Smooth muscle cell (in vitro differentiated cells): Measurements from ENCODE around the gene TNNC2. TPM values are rescaled to one million over a fixed set of nuclear protein-coding genes. Genes with fewer than 3 reads are reported as not detected.

Experiments
- DNase-seq: peaks from one replicate; lab custom pipeline; 2025; ENCODE audit not compliant: unreplicated experiment; lab: John Stamatoyannopoulos, UW
- H2AFZ ChIP-seq: fragments of 200-600 bp; sonication (generic); 2 replicates; pipeline ENCODE4 v1.6.0; 2016; ENCODE audit warnings: antibody characterized with exemption, low read depth, mild to moderate bottlenecking
- H3F3A ChIP-seq: fragments of 200-600 bp; sonication (generic); 2 replicates; pipeline ENCODE4 v1.6.0; 2017; ENCODE audit warnings: antibody characterized with exemption, low read depth
- H3K27ac ChIP-seq: fragments of 200-600 bp; sonication (generic); 2 replicates; pipeline ENCODE4 v1.5.1; 2016; ENCODE audit warnings: low read depth, mild to moderate bottlenecking
- H3K27me3 ChIP-seq: fragments of 200-600 bp; sonication (generic); 2 replicates; pipeline ENCODE4 v1.6.1; 2016; ENCODE audit warnings: low read depth, mild to moderate bottlenecking
- H3K36me3 ChIP-seq: fragments of 200-600 bp; sonication (generic); 2 replicates; pipeline ENCODE4 v1.5.1; 2016; ENCODE audit warnings: low read depth
- H3K4me1 ChIP-seq: fragments of 200-600 bp; sonication (generic); 2 replicates; pipeline ENCODE4 v1.5.1; 2016; ENCODE audit warnings: low read depth
- H3K4me2 ChIP-seq: fragments of 200-600 bp; sonication (generic); 2 replicates; pipeline ENCODE4 v1.6.0; 2016; ENCODE audit warnings: mild to moderate bottlenecking
- H3K4me3 ChIP-seq: fragments of 200-600 bp; sonication (generic); 2 replicates; pipeline ENCODE4 v1.5.1; 2016; ENCODE audit warnings: mild to moderate bottlenecking
- H3K79me2 ChIP-seq: fragments of 200-600 bp; sonication (generic); 2 replicates; pipeline ENCODE4 v1.6.0; 2016; ENCODE audit warnings: low read depth, mild to moderate bottlenecking
- H3K9ac ChIP-seq: fragments of 200-600 bp; sonication (generic); 2 replicates; pipeline ENCODE4 v1.6.0; 2016; ENCODE audit warnings: low read depth
- H3K9me3 ChIP-seq: fragments of 200-600 bp; sonication (generic); replicated peaks from 2 replicates; pipeline ENCODE4 v1.5.1; 2016; ENCODE audit warnings: low read depth
- H4K20me1 ChIP-seq: fragments of 200-600 bp; sonication (generic); 2 replicates; pipeline ENCODE4 v1.6.0; 2016; ENCODE audit warnings: low read depth
- WGBS: methylation state at CpG from one replicate; pipeline ENCODE4 v1.1.7; 2016; ENCODE audit warnings: low lambda C conversion rate; 5-methylcytosine and 5-hydroxymethylcytosine counted together
- polyA plus RNA-seq: library from polyadenylated mRNA; unstranded; fragments of >200 nt; fragmentation: Nextera tagmentation; extraction: Ambion mirVana; gene quantifications from 2 replicates; pipeline ENCODE4 v1.2.1, GENCODE V29; 2016
- total RNA-seq: library from RNA; depleted of rRNA; stranded (reverse); fragments of >200 nt; gene quantifications from 2 replicates; pipeline ENCODE4 v1.2.3, GENCODE V29; 2014
- TF ChIP-seq, protein P1 (sequence below): fragments of 200-600 bp; sonication (generic); IDR thresholded peaks from 2 replicates; pipeline ENCODE4 v1.5.1; 2017; ENCODE audit warnings: borderline replicate concordance, mild to moderate bottlenecking, antibody characterized with exemption; ENCODE audit not compliant: insufficient read depth, poor library complexity, severe bottlenecking

TNNC2 gene
- total and polyA plus RNA-seq, 2 experiments from 2014 or later = 0.78 to 1.7 TPM

DNA sequence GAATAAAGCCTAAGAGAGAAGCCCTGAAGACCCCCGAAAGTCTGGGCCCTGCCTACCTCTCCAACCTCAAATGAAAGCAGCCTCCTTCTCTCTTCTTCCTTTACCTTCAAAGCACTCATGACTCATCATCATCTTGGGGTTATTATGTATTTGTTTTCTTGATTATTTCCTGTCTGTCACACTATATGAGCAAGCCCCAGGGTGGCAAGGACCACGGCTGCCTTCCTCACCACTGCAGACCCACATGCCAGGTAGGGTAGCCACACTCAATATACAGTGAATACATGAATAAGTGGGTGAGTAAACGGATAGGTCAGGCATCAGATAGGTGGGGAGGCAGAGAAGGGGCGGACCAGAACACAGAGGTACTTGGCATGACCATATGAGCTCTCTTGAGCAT is 44.2 kb downstream of the TNNC2 start:
- Histone ChIP-seq H3K27me3 (no peaks in the 10 kb centered on the region), H3F3A (peaks cover 22% of the 10 kb centered on the region), H2AFZ (no peak overlapping the region), H3K27ac (no peak overlapping the region), H3K9ac (no peak overlapping the region), H3K79me2 (no peaks in the 10 kb centered on the region), H3K36me3 (no peaks in the 10 kb centered on the region), H3K4me1 (no peaks in the 10 kb centered on the region), H3K9me3 (no peaks in the 10 kb centered on the region), H3K4me3 (no peak overlapping the region), H4K20me1 (no peaks in the 10 kb centered on the region), H3K4me2 (peak overlapping the region; percentile 5)
- TF ChIP-seq, protein P1, sequence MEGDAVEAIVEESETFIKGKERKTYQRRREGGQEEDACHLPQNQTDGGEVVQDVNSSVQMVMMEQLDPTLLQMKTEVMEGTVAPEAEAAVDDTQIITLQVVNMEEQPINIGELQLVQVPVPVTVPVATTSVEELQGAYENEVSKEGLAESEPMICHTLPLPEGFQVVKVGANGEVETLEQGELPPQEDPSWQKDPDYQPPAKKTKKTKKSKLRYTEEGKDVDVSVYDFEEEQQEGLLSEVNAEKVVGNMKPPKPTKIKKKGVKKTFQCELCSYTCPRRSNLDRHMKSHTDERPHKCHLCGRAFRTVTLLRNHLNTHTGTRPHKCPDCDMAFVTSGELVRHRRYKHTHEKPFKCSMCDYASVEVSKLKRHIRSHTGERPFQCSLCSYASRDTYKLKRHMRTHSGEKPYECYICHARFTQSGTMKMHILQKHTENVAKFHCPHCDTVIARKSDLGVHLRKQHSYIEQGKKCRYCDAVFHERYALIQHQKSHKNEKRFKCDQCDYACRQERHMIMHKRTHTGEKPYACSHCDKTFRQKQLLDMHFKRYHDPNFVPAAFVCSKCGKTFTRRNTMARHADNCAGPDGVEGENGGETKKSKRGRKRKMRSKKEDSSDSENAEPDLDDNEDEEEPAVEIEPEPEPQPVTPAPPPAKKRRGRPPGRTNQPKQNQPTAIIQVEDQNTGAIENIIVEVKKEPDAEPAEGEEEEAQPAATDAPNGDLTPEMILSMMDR = no peak
- DNase-seq = no peak
- WGBS = 76% methylated on average over 4 of the region's 4 CpGs

DNA sequence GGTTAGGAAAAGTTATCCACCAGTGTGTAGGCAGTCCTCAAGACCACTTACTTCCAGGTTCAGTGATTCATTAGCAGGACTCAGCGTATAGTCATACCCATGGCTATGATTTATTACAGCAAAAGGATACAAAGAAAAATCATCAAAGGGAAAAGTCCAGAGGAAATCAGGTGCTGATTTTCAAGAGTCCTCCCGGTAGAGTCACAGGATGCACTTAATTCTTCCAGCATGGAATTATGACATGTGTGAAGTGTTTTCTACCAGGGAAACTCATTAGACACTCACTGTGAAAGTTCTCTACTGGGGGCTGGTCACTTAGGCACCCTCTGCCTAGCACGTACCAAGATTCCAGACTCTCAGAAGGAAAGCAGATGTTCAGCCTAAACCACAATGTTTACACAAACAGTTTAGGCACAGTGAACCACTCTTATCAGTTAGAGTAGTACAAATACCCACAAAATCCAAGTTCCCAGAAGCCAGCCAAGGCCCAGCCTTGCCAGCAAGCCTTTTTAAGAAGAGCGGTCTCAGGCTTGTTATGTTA is 45.7 kb downstream of the TNNC2 start:
- Histone ChIP-seq H3K4me1 (no peaks in the 10 kb centered on the region), H3K9me3 (no peaks in the 10 kb centered on the region), H3K27me3 (no peaks in the 10 kb centered on the region), H3F3A (peaks cover 24% of the 10 kb centered on the region), H3K36me3 (no peaks in the 10 kb centered on the region), H3K9ac (no peak overlapping the region), H3K4me2 (peak overlapping the region; percentile 41), H2AFZ (no peak overlapping the region), H3K27ac (peak overlapping the region; percentile 90), H3K79me2 (no peaks in the 10 kb centered on the region), H4K20me1 (no peaks in the 10 kb centered on the region), H3K4me3 (no peak overlapping the region)
- TF ChIP-seq, protein P1 = no peak
- 6% methylated on average over 4 of the region's 4 CpGs for WGBS
- no peak for DNase-seq

DNA sequence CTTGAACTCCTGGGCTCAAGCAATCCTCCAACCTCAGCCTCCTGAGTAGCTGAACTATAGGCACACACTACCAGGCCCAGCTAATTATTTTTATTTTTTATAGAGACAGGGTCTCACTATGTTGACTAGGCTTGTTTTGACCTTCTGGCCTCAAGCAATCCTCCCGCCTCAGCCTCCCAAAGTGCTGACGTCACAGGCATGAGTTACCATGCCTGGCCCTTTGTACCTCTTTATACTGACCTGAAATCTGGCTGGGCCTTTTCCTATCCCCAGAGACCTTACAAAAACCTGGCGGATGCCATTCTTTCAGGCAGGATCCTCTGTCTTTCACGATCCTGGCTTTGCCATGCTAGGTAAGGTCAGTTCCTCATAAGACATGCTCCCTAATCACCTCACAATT is 47.0 kb downstream of the TNNC2 start:
- Histone ChIP-seq H3K27me3 (no peaks in the 10 kb centered on the region), H3F3A (peaks cover 24% of the 10 kb centered on the region), H3K9me3 (no peaks in the 10 kb centered on the region), H3K4me3 (no peak overlapping the region), H3K9ac (peak overlapping the region; percentile 61), H3K27ac (peak overlapping the region; percentile 90), H3K4me2 (peak overlapping the region; percentile 49), H3K4me1 (no peaks in the 10 kb centered on the region), H3K36me3 (no peaks in the 10 kb centered on the region), H3K79me2 (no peaks in the 10 kb centered on the region), H2AFZ (no peak overlapping the region), H4K20me1 (no peaks in the 10 kb centered on the region)
- 80% methylated on average over 4 of the region's 4 CpGs for WGBS
- TF ChIP-seq, protein P1 = no peak
- DNase-seq = no peak
